ENCODE measurements around the gene HCRTR1.
A peak's percentile ranks its signal among the peaks of the same experiment; 100 is the strongest.
"Not testable (repeated sequence)": the region's sequence is repeated elsewhere in the genome, so short reads cannot be mapped to it uniquely, and the experiment has no call there.

HCRTR1 gene

GRCh38 chr1:31581821-31582810, 35.4 kb upstream of the HCRTR1 start:
- no peak for DNase-seq

GRCh38 chr1:31583082-31583994, 34.2 kb upstream of the HCRTR1 start:
- DNase-seq, result no peak

DNA sequence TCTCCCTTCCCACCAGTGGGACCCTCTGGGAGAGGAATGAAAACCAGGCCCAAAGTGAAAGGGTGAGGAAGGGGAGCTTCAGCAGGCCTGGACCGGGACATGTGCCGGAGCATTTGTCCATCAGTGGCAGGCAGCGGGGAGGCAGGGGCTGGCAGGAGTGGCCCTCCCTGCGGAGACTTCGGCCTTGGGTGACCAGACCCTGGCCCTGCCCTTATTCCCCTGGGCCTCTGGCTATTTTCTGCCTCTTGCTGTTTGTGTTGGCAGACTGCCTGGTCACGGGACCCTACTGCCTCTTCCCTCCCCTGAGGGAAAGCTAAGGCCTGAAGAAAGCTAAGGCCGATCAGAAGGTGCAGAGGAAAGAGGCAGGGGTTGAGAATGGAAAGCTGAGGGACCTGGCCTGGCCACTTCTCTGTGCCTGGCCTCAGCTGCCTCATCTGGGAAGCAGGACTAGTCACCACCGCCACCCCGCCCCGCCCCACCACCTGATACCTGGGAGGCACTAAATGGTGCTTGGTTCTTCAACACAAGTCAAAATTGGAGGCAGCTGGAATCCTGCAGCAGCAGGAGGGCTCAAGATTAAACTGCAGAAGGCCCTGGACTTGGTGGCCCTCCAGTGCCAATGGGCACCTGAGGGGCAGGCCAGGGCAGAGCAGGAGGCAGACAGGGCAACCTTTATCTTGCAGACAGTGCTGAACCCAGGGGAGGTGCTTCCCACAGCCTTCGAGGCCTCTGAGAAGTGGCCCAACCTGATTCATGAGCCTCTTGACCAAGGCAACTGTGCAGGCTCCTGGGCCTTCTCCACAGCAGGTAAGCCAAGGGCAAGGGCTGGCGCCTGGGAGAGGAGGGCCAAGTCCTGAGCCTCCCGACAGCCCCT, 33.3 kb upstream of the HCRTR1 start:
- DNase-seq, result no peak

GRCh38 chr1:31584869-31585735, 32.4 kb upstream of the HCRTR1 start:
- no peak for DNase-seq

GRCh38 chr1:31585736-31586365, 31.6 kb upstream of the HCRTR1 start:
- DNase-seq, result no peak

- no peak for DNase-seq
These were observed 30.8 kb upstream of the HCRTR1 start for GRCh38 chr1:31586376-31587327.

DNA sequence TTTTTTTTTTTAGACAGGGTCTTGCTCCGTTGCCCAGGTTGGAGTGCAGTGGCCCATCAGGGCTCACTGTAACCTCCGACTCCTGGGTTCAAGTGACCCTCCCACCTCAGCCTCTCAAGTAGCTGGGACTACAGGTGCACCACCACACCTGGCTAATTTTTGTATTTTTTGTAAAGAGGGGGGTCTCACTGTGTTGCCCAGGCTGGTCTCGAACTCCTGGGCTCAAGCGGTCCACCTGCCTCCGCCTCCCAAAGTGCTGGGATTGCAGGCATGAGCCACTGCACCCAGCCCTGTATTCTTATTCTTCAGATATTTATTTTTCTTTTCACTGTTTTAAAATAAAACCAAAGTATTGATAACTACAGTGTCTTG, 30.2 kb upstream of the HCRTR1 start:
- DNase-seq, result not testable (repeated sequence)

DNA sequence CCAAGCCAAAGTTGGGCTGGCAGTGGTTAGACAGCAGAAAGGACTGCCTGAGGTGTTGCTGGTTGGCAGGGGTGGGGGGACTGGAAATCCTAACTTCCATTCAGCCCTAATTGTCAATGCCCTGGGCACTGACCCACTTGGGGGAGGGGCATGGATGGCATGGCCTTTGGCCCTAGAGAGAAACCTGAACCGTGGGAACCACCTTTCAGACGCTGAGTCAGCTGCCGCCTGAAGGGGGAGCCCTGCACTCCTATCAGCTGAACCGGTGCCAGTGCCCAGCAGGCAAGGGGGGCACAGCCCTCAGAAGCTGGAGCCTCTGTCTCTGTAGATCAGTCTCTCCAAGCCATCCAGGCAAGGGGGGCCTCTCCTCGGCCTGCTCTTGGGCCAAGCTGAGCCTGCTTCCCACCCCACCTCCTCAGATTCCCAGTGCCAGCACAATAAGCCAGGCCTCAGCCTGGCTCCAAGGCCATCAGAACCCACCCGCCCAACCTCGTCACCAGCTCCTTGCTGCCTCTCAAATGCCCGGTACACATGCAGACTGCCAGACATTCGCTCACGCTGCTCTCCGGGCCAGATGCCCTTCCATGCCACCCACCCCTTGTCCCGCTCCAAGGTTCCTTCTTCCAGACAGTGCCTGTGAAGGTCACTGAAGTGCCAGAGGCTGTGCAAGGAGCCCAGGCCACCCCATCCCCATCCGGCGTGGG, 29.6 kb upstream of the HCRTR1 start:
- DNase-seq, result no peak

GRCh38 chr1:31588751-31589515, 28.6 kb upstream of the HCRTR1 start:
- no peak for DNase-seq

GRCh38 chr1:31591425-31592093, 25.9 kb upstream of the HCRTR1 start:
- no peak for DNase-seq

- no peak for DNase-seq
These were observed 25.4 kb upstream of the HCRTR1 start for GRCh38 chr1:31592132-31592531.

DNA sequence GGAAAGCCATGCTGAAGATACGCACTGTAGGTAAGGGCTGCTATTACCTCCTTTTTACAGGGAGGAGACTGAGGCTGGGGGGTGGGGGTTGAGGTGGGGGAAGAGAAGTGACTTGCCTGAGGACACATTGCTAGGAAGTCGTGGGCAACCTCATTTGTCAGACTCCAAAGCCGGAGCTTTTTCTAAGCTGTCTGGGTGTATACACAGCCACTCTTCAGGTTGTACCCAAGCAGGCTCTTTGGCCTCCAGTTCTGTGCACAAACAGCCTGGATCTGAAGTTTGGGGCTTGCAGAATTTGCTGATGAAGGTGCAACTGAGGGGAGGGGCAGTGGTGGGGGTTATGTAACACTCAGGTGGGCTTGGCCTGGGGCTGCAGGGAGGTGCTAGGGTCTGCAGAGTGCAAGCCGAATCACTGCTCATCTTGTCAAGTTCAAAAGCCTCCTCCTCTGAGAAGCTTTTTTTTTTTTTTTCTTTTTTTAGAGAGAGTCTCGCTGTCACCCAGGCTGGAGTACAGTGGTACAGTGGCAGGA, 24.3 kb upstream of the HCRTR1 start:
- DNase-seq, result no peak

DNA sequence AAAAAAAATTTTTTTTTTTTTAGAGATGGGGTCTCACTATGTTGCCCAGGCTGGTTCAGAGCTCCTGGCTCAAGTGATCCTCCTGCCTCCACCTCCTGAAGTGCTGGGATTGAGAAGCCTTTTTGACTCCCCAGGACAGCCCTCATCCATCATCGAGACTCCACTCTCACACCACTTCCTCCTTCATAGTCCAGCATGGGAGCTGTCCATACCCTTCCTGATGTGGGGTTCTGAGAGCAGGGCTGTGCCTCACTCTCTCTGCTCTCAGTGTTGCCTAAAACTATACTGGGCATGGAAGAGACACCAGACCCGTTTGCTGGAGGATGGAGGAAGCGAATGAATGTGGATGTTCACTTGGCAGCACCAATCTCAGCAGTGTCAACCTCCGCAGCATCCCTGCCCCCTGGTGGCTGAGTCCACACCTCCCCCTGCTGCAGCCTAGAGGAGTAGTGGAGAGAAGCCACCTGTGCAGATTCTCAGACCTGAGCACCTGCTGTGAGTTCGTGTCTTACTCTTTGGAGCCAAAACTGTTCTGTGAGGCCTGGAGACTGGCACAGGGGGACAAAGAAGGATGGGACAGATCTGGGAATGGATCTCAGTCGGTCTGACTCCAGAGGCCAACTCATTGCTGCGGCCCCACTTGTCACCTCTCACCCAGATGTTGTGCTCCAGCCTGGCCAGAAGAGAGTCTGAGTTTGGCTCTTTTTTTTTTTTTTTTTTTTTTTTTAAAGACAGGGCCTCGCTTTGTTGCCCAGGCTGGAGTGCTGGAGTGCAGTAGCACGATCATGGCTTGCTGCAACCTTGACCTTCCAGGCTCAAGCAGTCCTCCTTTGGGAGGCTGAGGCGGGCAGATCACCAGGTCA, 23.5 kb upstream of the HCRTR1 start:
- DNase-seq, result peak; percentile 28

- no peak for DNase-seq
These were observed 21.4 kb upstream of the HCRTR1 start for GRCh38 chr1:31595836-31596736.

DNA sequence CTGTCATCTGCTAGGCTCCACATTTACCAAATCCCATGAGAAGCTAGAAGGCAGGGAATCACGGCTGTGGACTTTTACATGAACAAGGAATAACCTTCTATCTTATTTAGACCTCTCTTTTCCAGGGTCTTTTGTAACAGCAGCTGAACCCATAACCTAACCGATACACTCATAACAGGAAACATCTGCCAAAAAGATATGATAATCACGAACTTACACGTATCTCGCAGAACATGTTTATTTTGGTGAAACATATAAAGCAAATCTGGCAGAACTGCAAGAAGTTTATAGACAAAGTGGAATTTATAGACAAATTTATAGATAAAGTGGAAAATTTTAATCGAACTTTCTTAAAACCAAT, 20.8 kb upstream of the HCRTR1 start:
- no peak for DNase-seq

Data from effector CD8-positive, alpha-beta T cell (primary cell).